ENCODE measurements around the gene NOTCH2. TPM values are rescaled to one million over a fixed set of nuclear protein-coding genes. Genes with fewer than 3 reads are reported as not detected.

The NOTCH2 gene
- total RNA-seq, 2 donors from 2014 or later, result 64.6 to 79.2 TPM

GRCh38 chr1:119940697-119941096 is 128.8 kb downstream of the NOTCH2 start:
- DNase-seq (no peak), ATAC-seq (replicated peaks in 1 of 2) (no peak)
- no peaks in the 10 kb centered on the region for H3K4me1 Mint-ChIP-seq (ENCODE audit: low read depth)
- H3K27me3 Mint-ChIP-seq (ENCODE audit: low read depth), result no peaks in the 10 kb centered on the region
- H3K27ac Mint-ChIP-seq, result no peak overlapping the region
- H3K4me3 Mint-ChIP-seq, result no peak overlapping the region
- peaks cover 2 to 11% of the 10 kb centered on the region in 2 donors for H3K36me3 Mint-ChIP-seq (ENCODE audit: insufficient read depth in 2 of 2)
- H3K9me3 Mint-ChIP-seq, result no peaks in the 10 kb centered on the region

GRCh38 chr1:119937198-119937597 is 132.3 kb downstream of the NOTCH2 start:
- peaks cover 4 to 5% of the 10 kb centered on the region in 2 donors for H3K9me3 Mint-ChIP-seq

GRCh38 chr1:119935915-119936314 is 133.5 kb downstream of the NOTCH2 start:
- DNase-seq (no peak), ATAC-seq (replicated peaks in 1 of 2) (no peak)
- H3K27ac Mint-ChIP-seq, result no peak overlapping the region
- no peaks in the 10 kb centered on the region for H3K27me3 Mint-ChIP-seq (ENCODE audit: low read depth)
- peaks cover 19 to 32% of the 10 kb centered on the region in 2 donors for H3K36me3 Mint-ChIP-seq (ENCODE audit: insufficient read depth in 2 of 2)
- H3K4me3 Mint-ChIP-seq, result no peak overlapping the region
- H3K9me3 Mint-ChIP-seq, result peaks cover 4 to 5% of the 10 kb centered on the region in 2 donors
- no peaks in the 10 kb centered on the region for H3K4me1 Mint-ChIP-seq (ENCODE audit: low read depth)

More at GRCh38 chr1:119937198-119937597, 132.3 kb downstream of the NOTCH2 start:
- ATAC-seq (replicated peaks in 1 of 2) (no peak), DNase-seq (no peak)
- Mint-ChIP-seq H3K27ac (no peak overlapping the region), H3K36me3 (ENCODE audit: insufficient read depth in 2 of 2) (peaks cover 19 to 34% of the 10 kb centered on the region in 2 donors), H3K27me3 (ENCODE audit: low read depth) (no peaks in the 10 kb centered on the region), H3K4me1 (ENCODE audit: low read depth) (no peaks in the 10 kb centered on the region), H3K4me3 (no peak overlapping the region)

- H3K36me3 Mint-ChIP-seq (ENCODE audit: insufficient read depth in 2 of 2), result peaks cover 19 to 30% of the 10 kb centered on the region in 2 donors
- H3K4me1 Mint-ChIP-seq (ENCODE audit: low read depth), result no peaks in the 10 kb centered on the region
- no peak for ATAC-seq (replicated peaks in 1 of 2)
- no peak overlapping the region for H3K27ac Mint-ChIP-seq
- no peak for DNase-seq
- H3K4me3 Mint-ChIP-seq, result no peak overlapping the region
- H3K9me3 Mint-ChIP-seq, result peaks cover 4 to 5% of the 10 kb centered on the region in 2 donors
- H3K27me3 Mint-ChIP-seq (ENCODE audit: low read depth), result no peaks in the 10 kb centered on the region
Observed at GRCh38 chr1:119935373-119935772, 134.1 kb downstream of the NOTCH2 start.

GRCh38 chr1:119933397-119933796 is 136.1 kb downstream of the NOTCH2 start:
- H3K4me1 Mint-ChIP-seq (ENCODE audit: low read depth), result no peaks in the 10 kb centered on the region
- H3K4me3 Mint-ChIP-seq, result no peak overlapping the region
- no peaks in the 10 kb centered on the region for H3K27me3 Mint-ChIP-seq (ENCODE audit: low read depth)

GRCh38 chr1:119929643-119930315 is 139.7 kb downstream of the NOTCH2 start:
- Mint-ChIP-seq H3K27ac (no peak overlapping the region), H3K9me3 (peaks cover 4 to 5% of the 10 kb centered on the region in 2 donors), H3K27me3 (ENCODE audit: low read depth) (no peaks in the 10 kb centered on the region), H3K4me3 (no peak overlapping the region), H3K4me1 (ENCODE audit: low read depth) (no peaks in the 10 kb centered on the region), H3K36me3 (ENCODE audit: insufficient read depth in 2 of 2) (peaks cover 19 to 21% of the 10 kb centered on the region in 2 donors)
- no peak for DNase-seq
- ATAC-seq (replicated peaks in 1 of 2), result no peak

More at GRCh38 chr1:119933397-119933796, 136.1 kb downstream of the NOTCH2 start:
- H3K9me3 Mint-ChIP-seq, result peaks cover 4 to 5% of the 10 kb centered on the region in 2 donors
- ATAC-seq (replicated peaks in 1 of 2) (no peak), DNase-seq (no peak)
- H3K36me3 Mint-ChIP-seq (ENCODE audit: insufficient read depth in 2 of 2), result peaks cover 19 to 28% of the 10 kb centered on the region in 2 donors
- H3K27ac Mint-ChIP-seq, result no peak overlapping the region

- H3K36me3 Mint-ChIP-seq (ENCODE audit: insufficient read depth in 2 of 2), result peaks cover 9 to 20% of the 10 kb centered on the region in 2 donors
Observed at GRCh38 chr1:119926553-119926952, 142.9 kb downstream of the NOTCH2 start.

GRCh38 chr1:119924948-119925898 is 144.2 kb downstream of the NOTCH2 start:
- Mint-ChIP-seq H3K4me3 (no peak overlapping the region), H3K9me3 (no peaks in the 10 kb centered on the region), H3K36me3 (ENCODE audit: insufficient read depth in 2 of 2) (peaks cover 10 to 25% of the 10 kb centered on the region in 2 donors), H3K4me1 (ENCODE audit: low read depth) (no peaks in the 10 kb centered on the region), H3K27ac (no peak overlapping the region), H3K27me3 (ENCODE audit: low read depth) (no peaks in the 10 kb centered on the region)
- DNase-seq, result no peak
- no peak for ATAC-seq (replicated peaks in 1 of 2)

More at GRCh38 chr1:119926553-119926952, 142.9 kb downstream of the NOTCH2 start:
- no peaks in the 10 kb centered on the region for H3K27me3 Mint-ChIP-seq (ENCODE audit: low read depth)
- H3K9me3 Mint-ChIP-seq, result no peaks in the 10 kb centered on the region
- H3K4me3 Mint-ChIP-seq, result no peak overlapping the region
- DNase-seq, result no peak
- H3K27ac Mint-ChIP-seq, result no peak overlapping the region
- ATAC-seq (replicated peaks in 1 of 2), result no peak
- H3K4me1 Mint-ChIP-seq (ENCODE audit: low read depth), result no peaks in the 10 kb centered on the region

- no peaks in the 10 kb centered on the region for H3K27me3 Mint-ChIP-seq (ENCODE audit: low read depth)
- no peak for DNase-seq
- ATAC-seq (replicated peaks in 1 of 2), result no peak
- no peak overlapping the region for H3K4me3 Mint-ChIP-seq
- H3K9me3 Mint-ChIP-seq, result no peaks in the 10 kb centered on the region
- H3K27ac Mint-ChIP-seq, result peak overlapping the region; percentile 35
- H3K36me3 Mint-ChIP-seq (ENCODE audit: insufficient read depth in 2 of 2), result peaks cover 9 to 44% of the 10 kb centered on the region in 2 donors
- H3K4me1 Mint-ChIP-seq (ENCODE audit: low read depth), result no peaks in the 10 kb centered on the region
Observed at GRCh38 chr1:119920104-119920968, 149.1 kb downstream of the NOTCH2 start.

- H3K36me3 Mint-ChIP-seq (ENCODE audit: insufficient read depth in 2 of 2), result peaks cover 6 to 47% of the 10 kb centered on the region in 2 donors
- no peaks in the 10 kb centered on the region for H3K9me3 Mint-ChIP-seq
- no peak overlapping the region for H3K27ac Mint-ChIP-seq
- no peaks in the 10 kb centered on the region for H3K4me1 Mint-ChIP-seq (ENCODE audit: low read depth)
- no peaks in the 10 kb centered on the region for H3K27me3 Mint-ChIP-seq (ENCODE audit: low read depth)
- ATAC-seq (replicated peaks in 1 of 2) (no peak), DNase-seq (no peak)
- H3K4me3 Mint-ChIP-seq, result no peak overlapping the region
Observed at GRCh38 chr1:119919241-119919640, 150.2 kb downstream of the NOTCH2 start.

- no peaks in the 10 kb centered on the region for H3K27me3 Mint-ChIP-seq (ENCODE audit: low read depth)
- DNase-seq, result no peak
Observed at GRCh38 chr1:119918301-119918700, 151.2 kb downstream of the NOTCH2 start.

GRCh38 chr1:119917304-119918055 is 152.0 kb downstream of the NOTCH2 start:
- DNase-seq, result no peak

More at GRCh38 chr1:119918301-119918700, 151.2 kb downstream of the NOTCH2 start:
- peaks cover 6 to 44% of the 10 kb centered on the region in 2 donors for H3K36me3 Mint-ChIP-seq (ENCODE audit: insufficient read depth in 2 of 2)
- no peak overlapping the region for H3K4me3 Mint-ChIP-seq
- H3K4me1 Mint-ChIP-seq (ENCODE audit: low read depth), result no peaks in the 10 kb centered on the region
- H3K9me3 Mint-ChIP-seq, result no peaks in the 10 kb centered on the region
- H3K27ac Mint-ChIP-seq, result no peak overlapping the region
- ATAC-seq (replicated peaks in 1 of 2), result no peak

More at GRCh38 chr1:119917304-119918055, 152.0 kb downstream of the NOTCH2 start:
- ATAC-seq (replicated peaks in 1 of 2), result no peak
- no peaks in the 10 kb centered on the region for H3K4me1 Mint-ChIP-seq (ENCODE audit: low read depth)
- no peaks in the 10 kb centered on the region for H3K27me3 Mint-ChIP-seq (ENCODE audit: low read depth)
- peak overlapping the region; percentile 38 for H3K27ac Mint-ChIP-seq
- peaks cover 6 to 43% of the 10 kb centered on the region in 2 donors for H3K36me3 Mint-ChIP-seq (ENCODE audit: insufficient read depth in 2 of 2)
- no peak overlapping the region for H3K4me3 Mint-ChIP-seq
- H3K9me3 Mint-ChIP-seq, result no peaks in the 10 kb centered on the region
